Measurements from ENCODE around the gene RGMA. TPM values are rescaled to one million over a fixed set of nuclear protein-coding genes. Genes with fewer than 3 reads are reported as not detected.

RGMA gene
- polyA plus RNA-seq, 1 donor from 2014 or later = 9.5 TPM

DNA sequence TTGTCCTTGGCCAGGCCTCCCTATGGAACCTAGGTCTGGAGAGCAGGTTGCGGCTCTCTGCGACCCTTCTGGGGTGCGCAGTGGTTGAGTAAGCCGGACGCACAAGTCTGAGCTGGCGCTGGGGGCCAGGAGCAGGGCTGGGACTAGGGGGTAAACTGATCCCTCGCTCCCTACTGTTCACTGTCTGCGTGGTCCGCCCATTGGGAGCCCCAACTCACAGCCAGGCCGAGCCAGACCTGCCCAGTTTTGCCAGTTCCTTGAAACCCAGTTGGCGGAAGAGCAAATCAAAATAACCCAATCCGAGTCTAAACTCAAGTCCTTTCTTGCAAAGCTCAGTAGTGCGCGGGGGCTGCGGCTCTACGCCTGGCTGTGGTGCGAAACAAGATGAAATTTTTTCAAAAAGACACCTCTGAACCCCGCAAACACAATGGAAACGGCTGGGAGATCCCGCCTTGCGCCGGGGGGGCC, 17.5 kb downstream of the RGMA start:
- H3K27ac ChIP-seq (ENCODE audit: low read length) = no peak overlapping the region
- H3F3A ChIP-seq (ENCODE audit: insufficient read depth, low read length, poor library complexity, severe bottlenecking) = no peaks in the 10 kb centered on the region
- H4K20me1 ChIP-seq (ENCODE audit: insufficient read depth) = no peaks in the 10 kb centered on the region
- TF ChIP-seq, protein P1, sequence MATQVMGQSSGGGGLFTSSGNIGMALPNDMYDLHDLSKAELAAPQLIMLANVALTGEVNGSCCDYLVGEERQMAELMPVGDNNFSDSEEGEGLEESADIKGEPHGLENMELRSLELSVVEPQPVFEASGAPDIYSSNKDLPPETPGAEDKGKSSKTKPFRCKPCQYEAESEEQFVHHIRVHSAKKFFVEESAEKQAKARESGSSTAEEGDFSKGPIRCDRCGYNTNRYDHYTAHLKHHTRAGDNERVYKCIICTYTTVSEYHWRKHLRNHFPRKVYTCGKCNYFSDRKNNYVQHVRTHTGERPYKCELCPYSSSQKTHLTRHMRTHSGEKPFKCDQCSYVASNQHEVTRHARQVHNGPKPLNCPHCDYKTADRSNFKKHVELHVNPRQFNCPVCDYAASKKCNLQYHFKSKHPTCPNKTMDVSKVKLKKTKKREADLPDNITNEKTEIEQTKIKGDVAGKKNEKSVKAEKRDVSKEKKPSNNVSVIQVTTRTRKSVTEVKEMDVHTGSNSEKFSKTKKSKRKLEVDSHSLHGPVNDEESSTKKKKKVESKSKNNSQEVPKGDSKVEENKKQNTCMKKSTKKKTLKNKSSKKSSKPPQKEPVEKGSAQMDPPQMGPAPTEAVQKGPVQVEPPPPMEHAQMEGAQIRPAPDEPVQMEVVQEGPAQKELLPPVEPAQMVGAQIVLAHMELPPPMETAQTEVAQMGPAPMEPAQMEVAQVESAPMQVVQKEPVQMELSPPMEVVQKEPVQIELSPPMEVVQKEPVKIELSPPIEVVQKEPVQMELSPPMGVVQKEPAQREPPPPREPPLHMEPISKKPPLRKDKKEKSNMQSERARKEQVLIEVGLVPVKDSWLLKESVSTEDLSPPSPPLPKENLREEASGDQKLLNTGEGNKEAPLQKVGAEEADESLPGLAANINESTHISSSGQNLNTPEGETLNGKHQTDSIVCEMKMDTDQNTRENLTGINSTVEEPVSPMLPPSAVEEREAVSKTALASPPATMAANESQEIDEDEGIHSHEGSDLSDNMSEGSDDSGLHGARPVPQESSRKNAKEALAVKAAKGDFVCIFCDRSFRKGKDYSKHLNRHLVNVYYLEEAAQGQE (IDR thresholded peaks at IDR 0.05; ENCODE audit: borderline replicate concordance) = no peak
- TF ChIP-seq MXI1 (conservative IDR thresholded peaks at IDR 0.05; ENCODE audit: poor library complexity, severe bottlenecking) = peak; percentile 15
- peak overlapping the region; percentile 87 for H3K4me2 ChIP-seq (ENCODE audit: low read length)
- H3K9me3 ChIP-seq (ENCODE audit: low read length) = no peaks in the 10 kb centered on the region
- peaks cover 96% of the 10 kb centered on the region for H3K79me2 ChIP-seq (replicated peaks; ENCODE audit: insufficient read depth, low read length)
- peak overlapping the region; percentile 90 for H3K4me3 ChIP-seq (ENCODE audit: low read length)
- no peaks in the 10 kb centered on the region for H3K9me2 ChIP-seq (ENCODE audit: insufficient read depth, low read length)
- no peaks in the 10 kb centered on the region for H3K36me3 ChIP-seq (ENCODE audit: insufficient read depth, low read length)
- H3K9ac ChIP-seq (ENCODE audit: low read length) = peak overlapping the region; percentile 80
- no peak overlapping the region for H2AFZ ChIP-seq (ENCODE audit: low read depth, low read length)
- no peaks in the 10 kb centered on the region for H3K27me3 ChIP-seq (ENCODE audit: insufficient read depth, low read depth, low read length)

DNA sequence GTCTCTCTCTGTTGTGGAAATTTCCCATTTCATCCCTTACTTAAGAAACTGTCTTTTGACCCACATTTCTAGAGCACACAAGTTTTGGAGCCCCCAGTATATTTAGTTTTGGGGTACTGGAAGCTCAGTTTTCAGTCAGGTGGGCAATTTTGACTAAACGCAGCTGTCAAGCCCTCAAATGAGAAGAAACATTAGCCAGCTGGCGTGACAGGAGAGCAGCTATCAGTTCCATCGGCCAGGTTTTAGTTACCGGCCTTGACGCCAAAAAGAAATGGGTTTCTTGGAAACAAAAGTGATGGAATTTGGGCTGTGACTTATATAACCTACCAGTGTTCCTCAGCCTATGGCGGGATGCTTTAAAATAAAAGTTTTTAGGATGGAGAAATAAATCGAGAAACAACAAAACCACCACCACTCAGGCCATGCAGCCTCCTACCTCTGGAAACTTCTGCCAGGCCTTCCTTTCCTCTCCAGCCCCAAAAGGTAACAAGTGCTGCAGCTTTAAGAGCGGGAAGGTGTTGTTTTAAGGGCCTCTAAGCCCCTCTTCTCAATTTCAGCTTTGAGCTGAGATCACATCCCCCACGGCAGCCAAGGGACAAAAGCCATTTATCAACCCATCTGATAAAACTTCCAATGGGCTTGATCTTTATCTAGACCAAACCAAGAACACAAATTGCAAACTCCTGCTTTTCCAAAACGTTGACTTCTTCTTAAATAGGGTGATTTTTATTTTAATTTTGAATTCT, 18.3 kb downstream of the RGMA start:
- Histone ChIP-seq H3K36me3 (ENCODE audit: insufficient read depth, low read length) (no peaks in the 10 kb centered on the region), H4K20me1 (ENCODE audit: insufficient read depth) (no peaks in the 10 kb centered on the region), H3F3A (ENCODE audit: insufficient read depth, low read length, poor library complexity, severe bottlenecking) (no peaks in the 10 kb centered on the region), H2AFZ (ENCODE audit: low read depth, low read length) (no peak overlapping the region), H3K9ac (ENCODE audit: low read length) (peak overlapping the region; percentile 80), H3K27me3 (ENCODE audit: insufficient read depth, low read depth, low read length) (no peaks in the 10 kb centered on the region), H3K9me2 (ENCODE audit: insufficient read depth, low read length) (no peaks in the 10 kb centered on the region), H3K79me2 (replicated peaks; ENCODE audit: insufficient read depth, low read length) (peaks cover 94% of the 10 kb centered on the region), H3K27ac (ENCODE audit: low read length) (no peak overlapping the region), H3K4me3 (ENCODE audit: low read length) (peak overlapping the region; percentile 90), H3K9me3 (ENCODE audit: low read length) (no peaks in the 10 kb centered on the region), H3K4me2 (ENCODE audit: low read length) (peak overlapping the region; percentile 87)
- no peak for TF ChIP-seq POLR2AphosphoS5 (IDR thresholded peaks at IDR 0.05)
- no peak for TF ChIP-seq EZH2 (IDR thresholded peaks at IDR 0.05; ENCODE audit: borderline replicate concordance, insufficient read depth, low read length, poor library complexity, severe bottlenecking)
- TF ChIP-seq, protein P1 (IDR thresholded peaks at IDR 0.05; ENCODE audit: borderline replicate concordance) = no peak
- TF ChIP-seq TAF1 (IDR thresholded peaks at IDR 0.05; ENCODE audit: low read depth) = no peak
- TF ChIP-seq EP300 (conservative IDR thresholded peaks at IDR 0.05; ENCODE audit: poor library complexity, severe bottlenecking) = no peak
- TF ChIP-seq, protein P2, sequence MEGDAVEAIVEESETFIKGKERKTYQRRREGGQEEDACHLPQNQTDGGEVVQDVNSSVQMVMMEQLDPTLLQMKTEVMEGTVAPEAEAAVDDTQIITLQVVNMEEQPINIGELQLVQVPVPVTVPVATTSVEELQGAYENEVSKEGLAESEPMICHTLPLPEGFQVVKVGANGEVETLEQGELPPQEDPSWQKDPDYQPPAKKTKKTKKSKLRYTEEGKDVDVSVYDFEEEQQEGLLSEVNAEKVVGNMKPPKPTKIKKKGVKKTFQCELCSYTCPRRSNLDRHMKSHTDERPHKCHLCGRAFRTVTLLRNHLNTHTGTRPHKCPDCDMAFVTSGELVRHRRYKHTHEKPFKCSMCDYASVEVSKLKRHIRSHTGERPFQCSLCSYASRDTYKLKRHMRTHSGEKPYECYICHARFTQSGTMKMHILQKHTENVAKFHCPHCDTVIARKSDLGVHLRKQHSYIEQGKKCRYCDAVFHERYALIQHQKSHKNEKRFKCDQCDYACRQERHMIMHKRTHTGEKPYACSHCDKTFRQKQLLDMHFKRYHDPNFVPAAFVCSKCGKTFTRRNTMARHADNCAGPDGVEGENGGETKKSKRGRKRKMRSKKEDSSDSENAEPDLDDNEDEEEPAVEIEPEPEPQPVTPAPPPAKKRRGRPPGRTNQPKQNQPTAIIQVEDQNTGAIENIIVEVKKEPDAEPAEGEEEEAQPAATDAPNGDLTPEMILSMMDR (IDR thresholded peaks at IDR 0.05; ENCODE audit: poor library complexity, severe bottlenecking) = no peak
- TF ChIP-seq MXI1 (conservative IDR thresholded peaks at IDR 0.05; ENCODE audit: poor library complexity, severe bottlenecking) = no peak
- TF ChIP-seq RAD21 (conservative IDR thresholded peaks at IDR 0.05) = no peak

Measured in neural cell (in vitro differentiated cells).